AG10803 (cell line): ENCODE data around the gene ADORA3.

Source experiments
- DNase-seq: peaks from one replicate; pipeline ENCODE4 v3.0.0; 2010; ENCODE audit warnings: low read depth
- H3K4me3 ChIP-seq: 2 replicates; pipeline ENCODE4 v1.5.1; 2011; ENCODE audit warnings: mild to moderate bottlenecking, low read length, control low read depth
- CTCF ChIP-seq: conservative IDR thresholded peaks from 2 replicates; pipeline ENCODE4 v1.5.1; 2011; ENCODE audit warnings: mild to moderate bottlenecking, low read length, control low read depth, inconsistent platforms

The ADORA3 gene

GRCh38 chr1:111540928-111541327, 37.5 kb upstream of the ADORA3 start:
- TF ChIP-seq CTCF: no peak
- DNase-seq: no peak
- no peak overlapping the region for H3K4me3 ChIP-seq

- no peak for TF ChIP-seq CTCF
- no peak overlapping the region for H3K4me3 ChIP-seq
- peak; percentile 23 for DNase-seq
These were observed 35.1 kb upstream of the ADORA3 start for GRCh38 chr1:111538343-111539025.

GRCh38 chr1:111535256-111536191, 32.1 kb upstream of the ADORA3 start:
- no peak overlapping the region for H3K4me3 ChIP-seq
- TF ChIP-seq CTCF: no peak
- no peak for DNase-seq

- no peak overlapping the region for H3K4me3 ChIP-seq
- no peak for DNase-seq
- no peak for TF ChIP-seq CTCF
These were observed 16.6 kb upstream of the ADORA3 start for GRCh38 chr1:111520053-111520452.

- DNase-seq: no peak
- H3K4me3 ChIP-seq: no peak overlapping the region
- no peak for TF ChIP-seq CTCF
These were observed 14.2 kb upstream of the ADORA3 start for GRCh38 chr1:111517469-111518225.

- peak overlapping the region; percentile 39 for H3K4me3 ChIP-seq
- TF ChIP-seq CTCF: peak; percentile 39
- DNase-seq: peak; percentile 31
These were observed 12.6 kb upstream of the ADORA3 start for GRCh38 chr1:111516005-111516535.
